HCT116 (cell line): ENCODE measurements around the gene RPS6KA2. TPM values are rescaled to one million over a fixed set of nuclear protein-coding genes. Genes with fewer than 3 reads are reported as not detected.

Source experiments
- ATAC-seq: fragments of 200-7000 bp; cut with Tn5 transposase; 2 replicates; pipeline ENCODE4 v1.9.1; 2020; ENCODE audit warnings: mild to moderate bottlenecking, moderate library complexity
- BruUV-seq: library from RNA; stranded (reverse); fragments of 400-500 nt; replicated peaks from 2 replicates; lab custom pipeline; 2021; lab: Mats Ljungman, UMichigan
- CTCF ChIA-PET: fragments of 300-600 bp; sonication (Branson Sonifier 250); formaldehyde crosslinking; loops from one replicate; lab custom pipeline; 2021; ENCODE audit warnings: antibody characterized with exemption; lab: Charles Lee
- POLR2A ChIA-PET: fragments of 300-600, 350-600 bp; sonication (Branson Sonifier 250); formaldehyde crosslinking; loops from one replicate; lab custom pipeline; 2021; ENCODE audit warnings: antibody characterized with exemption; lab: Charles Lee
- RAD21 ChIA-PET, 2 experiments: fragments of 300-600 bp; sonication (Branson Sonifier 250); formaldehyde crosslinking; loops; one replicate each; lab custom pipeline; 2023; ENCODE audit warnings: low total read pairs in 2 of 2; ENCODE audit not compliant: uncharacterized antibody in 2 of 2, unreplicated experiment in 2 of 2, low non-redundant PET in 1 of 2; lab: Charles Lee
- DNase-seq: peaks from one replicate; pipeline ENCODE4 v3.0.0-alpha.2; 2010; ENCODE audit warnings: low read depth, low spot score
- H2AFZ ChIP-seq: fragments of 200-600 bp; shearing (Covaris generic), sonication (generic); 2 replicates; pipeline ENCODE4 v1.6.1; 2017; ENCODE audit warnings: low read depth, mixed run types, mixed read lengths, antibody characterized with exemption, low read length; ENCODE audit not compliant: poor library complexity, severe bottlenecking
- H3K27ac ChIP-seq: 2 replicates; pipeline ENCODE4 v1.5.1; 2012; ENCODE audit warnings: low read depth, low read length
- H3K27me3 ChIP-seq: fragments of 200-600 bp; sonication (generic); 2 replicates; pipeline ENCODE4 v1.6.1; 2016; ENCODE audit warnings: mixed run types, low read length, mixed read lengths; ENCODE audit not compliant: insufficient read depth
- H3K36me3 ChIP-seq, 2 experiments: fragments of 200-500 bp in 1 of 2; fragments of 200-600 bp in 1 of 2; sonication (Bioruptor generic) in 1 of 2; sonication (generic) in 1 of 2; 2 replicates each; pipeline versions ENCODE4 v1.5.1 to v1.6.1; 2014 to 2016; ENCODE audit warnings: low read length in 2 of 2, inconsistent platforms in 1 of 2, mixed read lengths in 1 of 2, mixed run types in 1 of 2; ENCODE audit not compliant: insufficient read depth in 2 of 2, control insufficient read depth in 1 of 2
- H3K4me1 ChIP-seq, 2 experiments: fragments of 200-600 bp in 1 of 2; sonication (generic) in 1 of 2; 2 replicates each; pipeline versions ENCODE4 v1.5.1 to v1.6.1; 2012 to 2017; ENCODE audit warnings: low read length in 2 of 2, inconsistent platforms in 1 of 2, mild to moderate bottlenecking in 1 of 2, mixed read lengths in 1 of 2, mixed run types in 1 of 2, moderate library complexity in 1 of 2; ENCODE audit not compliant: insufficient read depth in 2 of 2, control insufficient read depth in 1 of 2
- H3K4me2 ChIP-seq: fragments of 200-600 bp; sonication (generic); 2 replicates; pipeline ENCODE4 v1.6.1; 2017; ENCODE audit warnings: mixed run types, low read length, mixed read lengths
- H3K4me3 ChIP-seq, 2 experiments: fragments of 200-600 bp in 1 of 2; sonication (generic) in 1 of 2; replicated peaks in 1 of 2; 2 replicates each; pipeline ENCODE4 v1.5.1; 2011 to 2016; ENCODE audit warnings: low read length in 2 of 2, control low read depth in 1 of 2, low read depth in 1 of 2, mild to moderate bottlenecking in 1 of 2, mixed read lengths in 1 of 2, mixed run types in 1 of 2
- H3K79me2 ChIP-seq: fragments of 200-600 bp; sonication (generic); 2 replicates; pipeline ENCODE4 v1.6.1; 2017; ENCODE audit warnings: mild to moderate bottlenecking, mixed run types, low read length, moderate library complexity, mixed read lengths; ENCODE audit not compliant: insufficient read depth
- H3K9ac ChIP-seq: fragments of 200-600 bp; sonication (generic); 2 replicates; pipeline ENCODE4 v1.6.1; 2016; ENCODE audit warnings: low read length, mixed read lengths
- H3K9me2 ChIP-seq: fragments of 200-600 bp; sonication (generic), shearing (Covaris generic); 2 replicates; pipeline ENCODE4 v1.6.1; 2017; ENCODE audit warnings: mixed run types, mild to moderate bottlenecking, moderate library complexity; ENCODE audit not compliant: insufficient read depth
- H3K9me3 ChIP-seq, 2 experiments: fragments of 200-500 bp in 1 of 2; fragments of 200-600 bp in 1 of 2; sonication (Bioruptor generic) in 1 of 2; sonication (generic) in 1 of 2; 2 replicates each; pipeline ENCODE4 v1.6.1; 2014 to 2017; ENCODE audit warnings: low read length in 2 of 2, mixed read lengths in 2 of 2, inconsistent platforms in 1 of 2, low read depth in 1 of 2, mild to moderate bottlenecking in 1 of 2, mixed run types in 1 of 2, moderate library complexity in 1 of 2; ENCODE audit not compliant: control insufficient read depth in 1 of 2, insufficient read depth in 1 of 2
- H4K20me1 ChIP-seq: fragments of 200-600 bp; sonication (generic), shearing (Covaris generic); 2 replicates; pipeline ENCODE4 v1.6.1; 2017; ENCODE audit warnings: mixed run types, mild to moderate bottlenecking, moderate library complexity; ENCODE audit not compliant: insufficient read depth
- CEBPB ChIP-seq: IDR thresholded peaks from 2 replicates; pipeline ENCODE4 v1.6.1; 2012; ENCODE audit warnings: low read depth
- EZH2phosphoT487 ChIP-seq: fragments of 200-600 bp; IDR thresholded peaks from 2 replicates; pipeline ENCODE4 v1.6.1; 2018; ENCODE audit warnings: antibody characterized with exemption, borderline replicate concordance
- FOSL1 ChIP-seq: IDR thresholded peaks from 2 replicates; pipeline ENCODE4 v1.6.1; 2012; ENCODE audit warnings: low read depth
- JUND ChIP-seq: IDR thresholded peaks from 2 replicates; pipeline ENCODE4 v1.6.1; 2012
- POLR2AphosphoS5 ChIP-seq: IDR thresholded peaks from 2 replicates; pipeline ENCODE4 v1.6.1; 2011; ENCODE audit warnings: mild to moderate bottlenecking, low read depth, low read length, moderate library complexity
- SIN3A ChIP-seq: IDR thresholded peaks from 2 replicates; pipeline ENCODE4 v1.6.1; 2012; ENCODE audit warnings: low read depth
- SP1 ChIP-seq: IDR thresholded peaks from 2 replicates; pipeline ENCODE4 v1.6.1; 2012; ENCODE audit warnings: low read depth
- SRF ChIP-seq: IDR thresholded peaks from 2 replicates; pipeline ENCODE4 v1.6.1; 2012; ENCODE audit warnings: low read depth
- TCF7L2 ChIP-seq: IDR thresholded peaks from 2 replicates; pipeline ENCODE4 v1.7.0; 2011; ENCODE audit warnings: borderline replicate concordance, inconsistent platforms; ENCODE audit not compliant: insufficient read depth, insufficient read length; ENCODE audit errors: extremely low read depth
- ZBTB33 ChIP-seq: IDR thresholded peaks from 2 replicates; pipeline ENCODE4 v1.6.1; 2011; ENCODE audit warnings: mild to moderate bottlenecking, low read length, moderate library complexity; ENCODE audit not compliant: insufficient replicate concordance; ENCODE audit errors: extremely low read depth
- ZNF274 ChIP-seq: fragments of 200-500 bp; sonication (Bioruptor generic); IDR thresholded peaks from 2 replicates; pipeline ENCODE4 v1.6.1; 2014; ENCODE audit warnings: mild to moderate bottlenecking, low read depth, low read length, inconsistent platforms
- intact Hi-C: fragments of 100-400 bp; cut with micrococcal nuclease; formaldehyde crosslinking; loops from 2 replicates; pipeline ENCODE4 v1.10.0; 2022
- total RNA-seq: library from RNA; stranded (reverse); gene quantifications from one replicate; pipeline ENCODE4 v1.2.1, GENCODE V29; 2021; ENCODE audit not compliant: unreplicated experiment
- TF ChIP-seq, protein P1 (sequence below): IDR thresholded peaks from 2 replicates; pipeline ENCODE4 v1.6.1; 2012

The RPS6KA2 gene
- total RNA-seq, 1 experiment from 2014 or later = 8.5 TPM

DNA sequence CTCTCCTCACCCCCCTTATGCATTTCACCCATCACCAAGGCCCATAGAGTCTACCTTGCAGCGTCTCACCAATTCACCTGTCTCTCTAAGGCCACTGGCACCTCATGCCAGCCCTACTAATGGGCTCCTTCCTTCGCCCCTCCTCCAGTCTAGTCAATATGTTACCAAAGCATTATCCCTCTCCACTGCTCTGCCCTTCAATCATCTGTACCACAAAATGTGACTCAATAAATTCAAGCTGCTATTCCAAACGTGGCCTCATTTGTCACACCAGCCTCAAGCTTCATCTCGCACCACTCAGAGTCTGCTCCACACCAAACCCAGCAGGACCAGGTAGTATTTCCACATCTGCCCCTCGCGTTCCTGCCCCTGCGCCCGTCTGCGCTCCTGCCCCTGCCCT is 21.8 kb upstream of the RPS6KA2 start:
- no peaks in the 10 kb centered on the region for H3K36me3 ChIP-seq
- ChIA-PET CTCF (no interaction called here), POLR2A (no interaction called here), RAD21 (no interaction called here)
- H3K4me1 ChIP-seq = peaks cover 0 to 6% of the 10 kb centered on the region in 2 experiments; a peak in 1 of 4 replicates
- no peak overlapping the region for H3K4me2 ChIP-seq
- no peaks in the 10 kb centered on the region for H3K27me3 ChIP-seq
- ATAC-seq (no peak), DNase-seq (no peak)
- intact Hi-C loops = no loop called here
- H3K9me3 ChIP-seq = peaks cover 0 to 4% of the 10 kb centered on the region in 2 experiments; a peak in 1 of 4 replicates
- H3K9ac ChIP-seq = no peak overlapping the region
- no peaks in the 10 kb centered on the region for H3K9me2 ChIP-seq
- H3K4me3 ChIP-seq = no peak overlapping the region
- no peak overlapping the region for H3K27ac ChIP-seq
- H4K20me1 ChIP-seq = no peaks in the 10 kb centered on the region
- H2AFZ ChIP-seq = no peak overlapping the region
- no peaks in the 10 kb centered on the region for H3K79me2 ChIP-seq
- BruUV-seq = no TSS peak
- TF ChIP-seq ZNF274 (no peak), EZH2phosphoT487 (no peak), FOSL1 (no peak), ZBTB33 (no peak), JUND (no peak), POLR2AphosphoS5 (no peak), TCF7L2 (no peak), SIN3A (no peak), SP1 (no peak), SRF (no peak)

DNA sequence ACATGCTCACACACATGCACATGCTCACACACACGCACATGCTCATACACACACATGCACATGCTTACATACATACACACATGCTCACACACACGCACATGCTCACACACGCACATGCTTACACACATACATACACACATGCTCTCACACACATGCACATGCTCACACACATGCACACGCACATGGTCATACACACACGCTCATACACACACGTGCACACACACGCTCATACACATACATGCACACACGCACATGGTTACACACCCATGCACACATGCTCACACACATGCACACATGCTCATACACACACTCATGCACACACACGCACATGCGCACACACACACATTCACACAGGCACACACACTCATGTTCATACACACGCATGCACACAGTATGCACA is 20.8 kb upstream of the RPS6KA2 start:
- ATAC-seq (no peak), DNase-seq (no peak)
- BruUV-seq = no TSS peak
- Histone ChIP-seq H3K4me2 (no peak overlapping the region), H3K4me1 (peaks cover 0 to 6% of the 10 kb centered on the region in 2 experiments; a peak in 1 of 4 replicates), H3K9ac (no peak overlapping the region), H3K36me3 (no peaks in the 10 kb centered on the region), H3K9me3 (peaks cover 0 to 4% of the 10 kb centered on the region in 2 experiments; a peak in 1 of 4 replicates), H3K4me3 (no peak overlapping the region), H3K27me3 (no peaks in the 10 kb centered on the region), H3K9me2 (no peaks in the 10 kb centered on the region), H3K79me2 (no peaks in the 10 kb centered on the region), H3K27ac (no peak overlapping the region), H4K20me1 (no peaks in the 10 kb centered on the region), H2AFZ (no peak overlapping the region)
- TF ChIP-seq CEBPB = no peak
- TF ChIP-seq, protein P1, sequence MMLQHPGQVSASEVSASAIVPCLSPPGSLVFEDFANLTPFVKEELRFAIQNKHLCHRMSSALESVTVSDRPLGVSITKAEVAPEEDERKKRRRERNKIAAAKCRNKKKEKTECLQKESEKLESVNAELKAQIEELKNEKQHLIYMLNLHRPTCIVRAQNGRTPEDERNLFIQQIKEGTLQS = no peak
- TF ChIP-seq ZBTB33 = no peak
- TF ChIP-seq SRF = no peak
- intact Hi-C loops = no loop called here
- ChIA-PET RAD21 (no interaction called here), CTCF (no interaction called here), POLR2A (no interaction called here)
